HCT116 (cell line): ENCODE measurements around the gene STRIP1. TPM values are rescaled to one million over a fixed set of nuclear protein-coding genes. Genes with fewer than 3 reads are reported as not detected.

Source experiments
- ATAC-seq: fragments of 200-7000 bp; cut with Tn5 transposase; 2 replicates; pipeline ENCODE4 v1.9.1; 2020; ENCODE audit warnings: mild to moderate bottlenecking, moderate library complexity
- BruUV-seq: library from RNA; stranded (reverse); fragments of 400-500 nt; replicated peaks from 2 replicates; lab custom pipeline; 2021; lab: Mats Ljungman, UMichigan
- CTCF ChIA-PET: fragments of 300-600 bp; sonication (Branson Sonifier 250); formaldehyde crosslinking; loops from one replicate; lab custom pipeline; 2021; ENCODE audit warnings: antibody characterized with exemption; lab: Charles Lee
- POLR2A ChIA-PET: fragments of 300-600, 350-600 bp; sonication (Branson Sonifier 250); formaldehyde crosslinking; loops from one replicate; lab custom pipeline; 2021; ENCODE audit warnings: antibody characterized with exemption; lab: Charles Lee
- RAD21 ChIA-PET, 2 experiments: fragments of 300-600 bp; sonication (Branson Sonifier 250); formaldehyde crosslinking; loops; one replicate each; lab custom pipeline; 2023; ENCODE audit warnings: low total read pairs in 2 of 2; ENCODE audit not compliant: uncharacterized antibody in 2 of 2, unreplicated experiment in 2 of 2, low non-redundant PET in 1 of 2; lab: Charles Lee
- DNase-seq: peaks from one replicate; pipeline ENCODE4 v3.0.0-alpha.2; 2010; ENCODE audit warnings: low read depth, low spot score
- H2AFZ ChIP-seq: fragments of 200-600 bp; shearing (Covaris generic), sonication (generic); 2 replicates; pipeline ENCODE4 v1.6.1; 2017; ENCODE audit warnings: low read depth, mixed run types, mixed read lengths, antibody characterized with exemption, low read length; ENCODE audit not compliant: poor library complexity, severe bottlenecking
- H3K27ac ChIP-seq: 2 replicates; pipeline ENCODE4 v1.5.1; 2012; ENCODE audit warnings: low read depth, low read length
- H3K27me3 ChIP-seq: fragments of 200-600 bp; sonication (generic); 2 replicates; pipeline ENCODE4 v1.6.1; 2016; ENCODE audit warnings: mixed run types, low read length, mixed read lengths; ENCODE audit not compliant: insufficient read depth
- H3K36me3 ChIP-seq, 2 experiments: fragments of 200-500 bp in 1 of 2; fragments of 200-600 bp in 1 of 2; sonication (Bioruptor generic) in 1 of 2; sonication (generic) in 1 of 2; 2 replicates each; pipeline versions ENCODE4 v1.5.1 to v1.6.1; 2014 to 2016; ENCODE audit warnings: low read length in 2 of 2, inconsistent platforms in 1 of 2, mixed read lengths in 1 of 2, mixed run types in 1 of 2; ENCODE audit not compliant: insufficient read depth in 2 of 2, control insufficient read depth in 1 of 2
- H3K4me1 ChIP-seq, 2 experiments: fragments of 200-600 bp in 1 of 2; sonication (generic) in 1 of 2; 2 replicates each; pipeline versions ENCODE4 v1.5.1 to v1.6.1; 2012 to 2017; ENCODE audit warnings: low read length in 2 of 2, inconsistent platforms in 1 of 2, mild to moderate bottlenecking in 1 of 2, mixed read lengths in 1 of 2, mixed run types in 1 of 2, moderate library complexity in 1 of 2; ENCODE audit not compliant: insufficient read depth in 2 of 2, control insufficient read depth in 1 of 2
- H3K4me2 ChIP-seq: fragments of 200-600 bp; sonication (generic); 2 replicates; pipeline ENCODE4 v1.6.1; 2017; ENCODE audit warnings: mixed run types, low read length, mixed read lengths
- H3K4me3 ChIP-seq, 2 experiments: fragments of 200-600 bp in 1 of 2; sonication (generic) in 1 of 2; replicated peaks in 1 of 2; 2 replicates each; pipeline ENCODE4 v1.5.1; 2011 to 2016; ENCODE audit warnings: low read length in 2 of 2, control low read depth in 1 of 2, low read depth in 1 of 2, mild to moderate bottlenecking in 1 of 2, mixed read lengths in 1 of 2, mixed run types in 1 of 2
- H3K79me2 ChIP-seq: fragments of 200-600 bp; sonication (generic); 2 replicates; pipeline ENCODE4 v1.6.1; 2017; ENCODE audit warnings: mild to moderate bottlenecking, mixed run types, low read length, moderate library complexity, mixed read lengths; ENCODE audit not compliant: insufficient read depth
- H3K9ac ChIP-seq: fragments of 200-600 bp; sonication (generic); 2 replicates; pipeline ENCODE4 v1.6.1; 2016; ENCODE audit warnings: low read length, mixed read lengths
- H3K9me2 ChIP-seq: fragments of 200-600 bp; sonication (generic), shearing (Covaris generic); 2 replicates; pipeline ENCODE4 v1.6.1; 2017; ENCODE audit warnings: mixed run types, mild to moderate bottlenecking, moderate library complexity; ENCODE audit not compliant: insufficient read depth
- H3K9me3 ChIP-seq, 2 experiments: fragments of 200-500 bp in 1 of 2; fragments of 200-600 bp in 1 of 2; sonication (Bioruptor generic) in 1 of 2; sonication (generic) in 1 of 2; 2 replicates each; pipeline ENCODE4 v1.6.1; 2014 to 2017; ENCODE audit warnings: low read length in 2 of 2, mixed read lengths in 2 of 2, inconsistent platforms in 1 of 2, low read depth in 1 of 2, mild to moderate bottlenecking in 1 of 2, mixed run types in 1 of 2, moderate library complexity in 1 of 2; ENCODE audit not compliant: control insufficient read depth in 1 of 2, insufficient read depth in 1 of 2
- H4K20me1 ChIP-seq: fragments of 200-600 bp; sonication (generic), shearing (Covaris generic); 2 replicates; pipeline ENCODE4 v1.6.1; 2017; ENCODE audit warnings: mixed run types, mild to moderate bottlenecking, moderate library complexity; ENCODE audit not compliant: insufficient read depth
- ATF3 ChIP-seq: IDR thresholded peaks from 2 replicates; pipeline ENCODE4 v1.6.1; 2012
- CBX3 ChIP-seq: IDR thresholded peaks from 2 replicates; pipeline ENCODE4 v1.6.1; 2012; ENCODE audit warnings: low read depth
- CEBPB ChIP-seq: IDR thresholded peaks from 2 replicates; pipeline ENCODE4 v1.6.1; 2012; ENCODE audit warnings: low read depth
- CTCF ChIP-seq, 3 experiments: fragments of 200-600 bp in 1 of 3; sonication (generic) in 1 of 3; IDR thresholded peaks in 2 of 3; conservative IDR thresholded peaks in 1 of 3; 2 replicates each; pipeline ENCODE4 v1.5.1; 2012 to 2017; ENCODE audit warnings: low read depth in 2 of 3, low read length in 2 of 3, antibody characterized with exemption in 1 of 3, borderline replicate concordance in 1 of 3, control low read depth in 1 of 3, mild to moderate bottlenecking in 1 of 3, mixed read lengths in 1 of 3, mixed run types in 1 of 3, moderate library complexity in 1 of 3; ENCODE audit not compliant: insufficient read depth in 1 of 3
- EGR1 ChIP-seq: IDR thresholded peaks from 2 replicates; pipeline ENCODE4 v1.6.1; 2012; ENCODE audit warnings: low read depth
- EZH2phosphoT487 ChIP-seq: fragments of 200-600 bp; IDR thresholded peaks from 2 replicates; pipeline ENCODE4 v1.6.1; 2018; ENCODE audit warnings: antibody characterized with exemption, borderline replicate concordance
- JUND ChIP-seq: IDR thresholded peaks from 2 replicates; pipeline ENCODE4 v1.6.1; 2012
- MAX ChIP-seq: IDR thresholded peaks from 2 replicates; pipeline ENCODE4 v1.6.1; 2012
- POLR2AphosphoS5 ChIP-seq: IDR thresholded peaks from 2 replicates; pipeline ENCODE4 v1.6.1; 2011; ENCODE audit warnings: mild to moderate bottlenecking, low read depth, low read length, moderate library complexity
- SP1 ChIP-seq: IDR thresholded peaks from 2 replicates; pipeline ENCODE4 v1.6.1; 2012; ENCODE audit warnings: low read depth
- SRF ChIP-seq: IDR thresholded peaks from 2 replicates; pipeline ENCODE4 v1.6.1; 2012; ENCODE audit warnings: low read depth
- YY1 ChIP-seq: IDR thresholded peaks from 2 replicates; pipeline ENCODE4 v1.6.1; 2011; ENCODE audit warnings: low read length, low read depth, moderate library complexity, mild to moderate bottlenecking; ENCODE audit not compliant: insufficient replicate concordance; ENCODE audit errors: extremely low read depth
- ZFX ChIP-seq: fragments of 450-650 bp; IDR thresholded peaks from 2 replicates; pipeline ENCODE4 v1.6.1; 2017
- ZNF274 ChIP-seq: fragments of 200-500 bp; sonication (Bioruptor generic); IDR thresholded peaks from 2 replicates; pipeline ENCODE4 v1.6.1; 2014; ENCODE audit warnings: mild to moderate bottlenecking, low read depth, low read length, inconsistent platforms
- intact Hi-C: fragments of 100-400 bp; cut with micrococcal nuclease; formaldehyde crosslinking; loops from 2 replicates; pipeline ENCODE4 v1.10.0; 2022
- total RNA-seq: library from RNA; stranded (reverse); gene quantifications from one replicate; pipeline ENCODE4 v1.2.1, GENCODE V29; 2021; ENCODE audit not compliant: unreplicated experiment
- TF ChIP-seq, protein P1 (sequence below): IDR thresholded peaks from 2 replicates; pipeline ENCODE4 v1.6.1; 2011; ENCODE audit warnings: mild to moderate bottlenecking, low read length, moderate library complexity; ENCODE audit not compliant: insufficient replicate concordance; ENCODE audit errors: extremely low read depth

The STRIP1 gene
- total RNA-seq, 1 experiment from 2014 or later = 33.5 TPM

DNA sequence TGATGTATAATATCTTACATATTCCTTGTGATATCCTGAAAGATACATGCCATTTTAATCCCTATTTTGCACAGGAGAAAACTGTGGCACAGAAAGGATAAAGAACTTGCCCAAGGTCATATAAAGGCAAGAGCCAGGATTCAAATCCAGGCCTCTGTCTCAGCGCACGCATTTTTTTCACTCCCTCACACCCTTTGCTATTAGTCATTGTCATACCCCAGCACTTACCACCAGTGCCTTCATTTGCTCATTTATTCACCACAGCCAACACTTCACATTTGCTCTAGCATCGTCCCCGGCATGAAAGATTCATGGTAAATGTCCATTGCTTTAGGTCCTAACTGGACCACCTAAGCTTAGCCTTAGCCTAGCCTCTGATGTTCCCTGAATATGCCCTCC is 21.9 kb downstream of the STRIP1 start:
- H4K20me1 ChIP-seq = no peaks in the 10 kb centered on the region
- no peak overlapping the region for H3K4me2 ChIP-seq
- H3K27ac ChIP-seq = no peak overlapping the region
- RAD21 ChIA-PET = no interaction called here
- no peak for TF ChIP-seq ZFX
- TF ChIP-seq, protein P1, sequence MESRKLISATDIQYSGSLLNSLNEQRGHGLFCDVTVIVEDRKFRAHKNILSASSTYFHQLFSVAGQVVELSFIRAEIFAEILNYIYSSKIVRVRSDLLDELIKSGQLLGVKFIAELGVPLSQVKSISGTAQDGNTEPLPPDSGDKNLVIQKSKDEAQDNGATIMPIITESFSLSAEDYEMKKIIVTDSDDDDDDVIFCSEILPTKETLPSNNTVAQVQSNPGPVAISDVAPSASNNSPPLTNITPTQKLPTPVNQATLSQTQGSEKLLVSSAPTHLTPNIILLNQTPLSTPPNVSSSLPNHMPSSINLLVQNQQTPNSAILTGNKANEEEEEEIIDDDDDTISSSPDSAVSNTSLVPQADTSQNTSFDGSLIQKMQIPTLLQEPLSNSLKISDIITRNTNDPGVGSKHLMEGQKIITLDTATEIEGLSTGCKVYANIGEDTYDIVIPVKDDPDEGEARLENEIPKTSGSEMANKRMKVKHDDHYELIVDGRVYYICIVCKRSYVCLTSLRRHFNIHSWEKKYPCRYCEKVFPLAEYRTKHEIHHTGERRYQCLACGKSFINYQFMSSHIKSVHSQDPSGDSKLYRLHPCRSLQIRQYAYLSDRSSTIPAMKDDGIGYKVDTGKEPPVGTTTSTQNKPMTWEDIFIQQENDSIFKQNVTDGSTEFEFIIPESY = no peak
- TF ChIP-seq ATF3 = no peak
- no peak for TF ChIP-seq YY1
- no peak for TF ChIP-seq ZNF274
- no peak for TF ChIP-seq CEBPB
- no peak for TF ChIP-seq EZH2phosphoT487
- no peaks in the 10 kb centered on the region for H3K9me2 ChIP-seq
- intact Hi-C loops = no loop called here
- no peak for DNase-seq
- no peak for ATAC-seq
- no peaks in the 10 kb centered on the region for H3K9me3 ChIP-seq
- H3K79me2 ChIP-seq = no peaks in the 10 kb centered on the region
- H3K9ac ChIP-seq = no peak overlapping the region
- H3K27me3 ChIP-seq = no peaks in the 10 kb centered on the region
- no peak overlapping the region for H2AFZ ChIP-seq
- POLR2A ChIA-PET = no interaction called here
- no TSS peak for BruUV-seq
- no peak overlapping the region for H3K4me3 ChIP-seq
- H3K4me1 ChIP-seq = no peaks in the 10 kb centered on the region
- H3K36me3 ChIP-seq = peaks cover 31 to 38% of the 10 kb centered on the region in 2 experiments; a peak in 3 of 4 replicates
- CTCF ChIA-PET = no interaction called here

DNA sequence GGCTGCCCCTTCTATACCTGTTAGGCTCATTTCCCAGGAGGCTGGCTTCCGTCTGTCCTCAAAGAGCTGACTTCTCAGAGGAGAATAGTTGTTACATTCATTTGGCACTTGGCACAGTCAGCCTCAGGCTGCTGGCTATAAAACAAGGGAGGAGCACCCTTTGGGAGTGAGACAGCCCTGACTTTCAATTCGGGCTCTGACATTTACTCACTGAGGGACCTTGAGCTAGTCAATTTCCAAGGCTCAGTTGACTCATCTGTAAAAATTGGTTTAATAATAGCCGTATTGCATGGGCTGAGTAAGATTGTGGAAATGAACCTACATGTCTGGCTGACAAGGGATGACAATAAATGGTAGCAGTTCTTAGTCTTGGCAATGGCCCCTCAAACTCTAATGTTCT is 22.4 kb downstream of the STRIP1 start:
- no TSS peak for BruUV-seq
- no peaks in the 10 kb centered on the region for H3K9me2 ChIP-seq
- DNase-seq = no peak
- H3K9ac ChIP-seq = no peak overlapping the region
- H3K36me3 ChIP-seq = peaks cover 31 to 38% of the 10 kb centered on the region in 2 experiments; a peak in 3 of 4 replicates
- no peak overlapping the region for H3K27ac ChIP-seq
- H2AFZ ChIP-seq = no peak overlapping the region
- H3K79me2 ChIP-seq = no peaks in the 10 kb centered on the region
- ChIA-PET POLR2A (no interaction called here), RAD21 (no interaction called here), CTCF (no interaction called here)
- H3K4me1 ChIP-seq = no peaks in the 10 kb centered on the region
- H4K20me1 ChIP-seq = no peaks in the 10 kb centered on the region
- no peak for ATAC-seq
- no peaks in the 10 kb centered on the region for H3K9me3 ChIP-seq
- no peak overlapping the region for H3K4me3 ChIP-seq
- intact Hi-C loops = no loop called here
- no peaks in the 10 kb centered on the region for H3K27me3 ChIP-seq
- no peak overlapping the region for H3K4me2 ChIP-seq
- TF ChIP-seq JUND (no peak), SP1 (no peak), CBX3 (no peak), CTCF (IDR thresholded peaks at IDR 0.05 in 2 of 3, conservative IDR thresholded peaks at IDR 0.05 in 1 of 3; ENCODE audit: borderline replicate concordance in 1 of 3, insufficient read depth in 1 of 3, low read depth in 2 of 3, low read length in 2 of 3) (no peak), EGR1 (no peak), POLR2AphosphoS5 (no peak), ZNF274 (no peak), SRF (no peak), MAX (no peak)
